Sigmoid colon (tissue), 3 donors: Measurements from ENCODE around the gene GDA.

Experiments used
- POLR2A ChIP-seq, 2 donors: fragments of 450-650 bp; IDR thresholded peaks; one replicate each; pipeline ENCODE4 v1.6.1; 2016; ENCODE audit warnings: antibody characterized with exemption in 2 of 2, mild to moderate bottlenecking in 2 of 2, moderate library complexity in 2 of 2
- TF ChIP-seq, protein P1 (sequence below), 4 experiments: fragments of 450-650 bp in 3 of 4; fragments of 200-600 bp in 1 of 4; IDR thresholded peaks; one replicate each; pipeline ENCODE4 v1.5.1; 2016 to 2019; ENCODE audit warnings: antibody characterized with exemption in 4 of 4, mild to moderate bottlenecking in 3 of 4, moderate library complexity in 2 of 4

DNA sequence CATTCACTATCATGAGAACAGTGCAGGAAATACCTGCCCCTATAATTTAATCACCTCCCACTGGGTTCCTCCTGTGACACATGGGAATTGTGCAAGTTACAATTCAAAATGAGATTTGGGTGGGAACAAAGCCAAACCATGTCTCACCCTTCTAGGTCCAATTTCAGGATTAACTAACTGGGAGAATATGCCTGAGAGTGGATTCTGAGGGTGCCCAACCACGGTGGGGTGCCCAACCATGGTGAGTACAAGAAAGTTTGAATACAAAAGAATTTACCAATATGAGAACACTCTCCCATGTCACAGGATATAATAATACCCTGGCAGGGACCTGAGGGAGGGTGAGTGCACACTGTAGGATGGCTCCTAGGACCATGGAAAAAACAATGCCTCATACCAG lies 17.2 kb upstream of the GDA start:
- TF ChIP-seq POLR2A (IDR thresholded peaks at IDR 0.05): no peak
- TF ChIP-seq, protein P1, sequence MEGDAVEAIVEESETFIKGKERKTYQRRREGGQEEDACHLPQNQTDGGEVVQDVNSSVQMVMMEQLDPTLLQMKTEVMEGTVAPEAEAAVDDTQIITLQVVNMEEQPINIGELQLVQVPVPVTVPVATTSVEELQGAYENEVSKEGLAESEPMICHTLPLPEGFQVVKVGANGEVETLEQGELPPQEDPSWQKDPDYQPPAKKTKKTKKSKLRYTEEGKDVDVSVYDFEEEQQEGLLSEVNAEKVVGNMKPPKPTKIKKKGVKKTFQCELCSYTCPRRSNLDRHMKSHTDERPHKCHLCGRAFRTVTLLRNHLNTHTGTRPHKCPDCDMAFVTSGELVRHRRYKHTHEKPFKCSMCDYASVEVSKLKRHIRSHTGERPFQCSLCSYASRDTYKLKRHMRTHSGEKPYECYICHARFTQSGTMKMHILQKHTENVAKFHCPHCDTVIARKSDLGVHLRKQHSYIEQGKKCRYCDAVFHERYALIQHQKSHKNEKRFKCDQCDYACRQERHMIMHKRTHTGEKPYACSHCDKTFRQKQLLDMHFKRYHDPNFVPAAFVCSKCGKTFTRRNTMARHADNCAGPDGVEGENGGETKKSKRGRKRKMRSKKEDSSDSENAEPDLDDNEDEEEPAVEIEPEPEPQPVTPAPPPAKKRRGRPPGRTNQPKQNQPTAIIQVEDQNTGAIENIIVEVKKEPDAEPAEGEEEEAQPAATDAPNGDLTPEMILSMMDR (IDR thresholded peaks at IDR 0.05): no peak
